GM19238 (cell line): ENCODE measurements around the gene DEGS2.
"Not testable (repeated sequence)": the region's sequence is repeated elsewhere in the genome, so short reads cannot be mapped to it uniquely, and the experiment has no call there.

Experiments used
- DNase-seq: peaks from one replicate; pipeline ENCODE4 v3.0.0; 2011; ENCODE audit warnings: low spot score; ENCODE audit not compliant: insufficient read length

Gene DEGS2

DNA sequence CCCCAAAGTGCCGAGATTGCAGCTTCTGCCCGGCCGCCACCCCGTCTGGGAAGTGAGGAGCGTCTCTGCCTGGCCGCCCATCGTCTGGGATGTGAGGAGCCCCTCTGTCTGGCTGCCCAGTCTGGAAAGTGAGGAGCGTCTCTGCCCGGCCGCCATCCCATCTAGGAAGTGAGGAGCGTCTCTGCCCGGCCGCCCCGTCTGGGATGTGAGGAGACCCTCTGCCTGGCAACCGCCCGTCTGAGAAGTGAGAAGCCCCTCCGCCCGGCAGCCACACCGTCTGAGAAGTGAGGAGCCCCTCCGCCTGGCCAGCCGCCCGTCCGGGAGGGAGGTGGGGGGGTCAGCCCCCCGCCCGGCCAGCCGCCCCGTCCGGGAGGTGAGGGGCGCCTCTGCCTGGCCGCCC, 21.2 kb upstream of the DEGS2 start:
- DNase-seq = not testable (repeated sequence)

DNA sequence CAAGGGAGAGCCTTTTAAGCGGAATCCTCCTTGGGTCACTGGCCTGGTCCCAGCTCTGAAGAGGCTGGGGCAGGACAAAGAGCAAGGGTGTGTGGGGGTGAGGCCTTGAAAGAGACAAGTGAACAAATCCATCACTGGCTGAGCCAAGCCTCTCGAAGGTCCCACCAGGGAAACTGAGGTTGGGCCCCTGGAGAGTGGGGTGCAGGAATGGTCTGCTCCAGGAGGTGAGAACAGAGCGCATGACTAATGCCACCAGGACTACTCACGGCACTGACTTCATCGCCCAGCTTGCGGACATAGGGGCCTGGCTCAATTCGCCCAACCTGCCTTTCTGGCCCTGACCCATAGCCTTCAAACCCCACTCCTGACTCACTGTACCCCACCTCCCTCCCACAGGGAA, 19.2 kb upstream of the DEGS2 start:
- DNase-seq = no peak

DNA sequence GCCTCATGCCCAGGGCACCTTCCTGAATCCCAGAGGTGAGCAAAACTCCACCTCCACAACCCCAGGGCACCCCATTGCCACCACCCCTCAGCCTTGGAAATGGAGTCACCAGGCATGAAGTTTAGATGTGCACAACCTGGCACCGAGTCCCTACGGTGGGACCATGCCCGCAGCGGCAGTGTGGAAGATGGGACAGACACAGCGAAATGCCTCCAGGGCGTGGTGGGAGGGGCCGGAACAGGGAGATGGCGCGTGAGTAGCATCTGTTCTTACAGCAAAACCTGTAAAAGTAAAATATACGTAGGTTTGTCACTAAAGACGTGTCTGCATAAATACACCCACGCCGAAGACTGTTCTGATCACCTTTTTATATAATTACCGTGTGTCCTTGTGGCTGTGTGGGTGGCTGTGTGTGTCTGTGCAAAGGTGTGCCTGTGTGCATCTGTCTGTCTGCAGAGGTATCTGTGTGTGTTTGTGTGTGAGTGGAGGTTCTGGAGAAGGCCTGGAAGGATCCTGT, 17.4 kb upstream of the DEGS2 start:
- DNase-seq = no peak

DNA sequence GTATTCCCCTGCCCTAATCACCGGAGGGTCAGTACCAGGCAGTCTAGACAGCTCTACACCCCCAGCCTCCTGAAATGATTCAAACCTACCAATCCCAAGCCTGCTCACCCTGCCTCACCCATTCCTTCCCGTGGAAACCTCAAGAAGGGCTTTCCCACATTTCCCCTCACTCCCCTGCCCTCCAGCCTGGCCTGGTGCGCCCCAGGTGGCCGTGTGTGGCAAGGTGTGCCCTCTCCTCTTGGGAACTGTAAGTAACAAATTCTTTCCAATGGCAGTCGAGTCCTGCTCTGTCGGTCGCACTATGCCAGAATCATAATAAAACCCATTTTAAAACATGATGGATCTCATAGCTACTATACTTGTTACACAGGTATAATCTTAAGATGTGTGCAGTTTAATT, 13.9 kb upstream of the DEGS2 start:
- no peak for DNase-seq

DNA sequence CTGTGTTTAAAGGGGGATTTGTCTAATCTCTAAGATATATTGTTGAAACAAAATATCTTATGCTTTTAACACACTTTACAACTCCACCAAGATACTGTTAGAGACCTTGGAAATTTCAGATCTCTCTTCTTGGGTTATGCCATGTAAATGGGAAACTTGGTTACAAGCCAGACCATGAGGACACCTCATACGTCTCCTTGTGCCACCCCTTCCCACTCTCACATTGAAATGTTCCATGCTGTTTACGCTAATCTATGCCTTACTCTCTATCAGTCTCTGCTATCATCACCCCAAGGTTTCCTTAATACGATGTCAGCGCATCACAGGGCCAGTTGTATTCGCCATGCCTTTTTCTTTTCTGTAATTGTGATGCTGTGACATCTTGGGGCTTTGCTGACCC, 13.4 kb upstream of the DEGS2 start:
- no peak for DNase-seq

DNA sequence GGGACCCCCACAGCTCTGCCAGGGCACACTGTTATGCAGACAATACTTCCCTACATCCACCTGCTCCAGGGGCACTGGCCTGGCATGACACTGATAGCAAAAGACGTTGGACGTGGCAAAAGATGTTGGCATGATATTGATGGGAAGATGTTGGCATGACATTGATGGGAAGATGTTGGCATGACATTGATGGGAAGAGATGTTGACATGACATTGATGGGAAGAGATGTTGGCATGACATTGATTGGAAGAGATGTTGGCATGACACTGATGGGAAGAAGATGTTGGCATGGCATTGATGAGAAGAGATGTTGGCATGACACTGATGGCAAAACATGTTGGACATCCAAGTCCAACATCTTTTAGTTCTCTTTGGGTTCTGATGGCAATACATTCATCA, 11.4 kb upstream of the DEGS2 start:
- no peak for DNase-seq

DNA sequence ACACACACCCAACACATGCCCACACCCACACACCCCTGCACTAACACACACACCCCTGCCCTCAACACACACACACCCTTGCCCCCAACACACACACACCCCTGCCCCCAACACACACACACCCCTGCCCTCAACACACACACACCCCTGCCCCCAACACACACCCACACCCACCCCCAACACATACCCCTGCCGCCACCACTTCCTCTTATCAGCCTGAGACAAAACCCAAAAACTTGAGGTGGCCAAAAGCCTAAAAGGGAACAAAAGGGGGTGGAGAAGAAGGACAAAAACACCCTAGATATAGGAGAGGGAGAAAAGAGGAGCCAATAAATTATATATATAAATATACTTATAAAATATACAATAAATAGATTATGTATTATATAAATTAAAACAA, 9.1 kb upstream of the DEGS2 start:
- no peak for DNase-seq

DNA sequence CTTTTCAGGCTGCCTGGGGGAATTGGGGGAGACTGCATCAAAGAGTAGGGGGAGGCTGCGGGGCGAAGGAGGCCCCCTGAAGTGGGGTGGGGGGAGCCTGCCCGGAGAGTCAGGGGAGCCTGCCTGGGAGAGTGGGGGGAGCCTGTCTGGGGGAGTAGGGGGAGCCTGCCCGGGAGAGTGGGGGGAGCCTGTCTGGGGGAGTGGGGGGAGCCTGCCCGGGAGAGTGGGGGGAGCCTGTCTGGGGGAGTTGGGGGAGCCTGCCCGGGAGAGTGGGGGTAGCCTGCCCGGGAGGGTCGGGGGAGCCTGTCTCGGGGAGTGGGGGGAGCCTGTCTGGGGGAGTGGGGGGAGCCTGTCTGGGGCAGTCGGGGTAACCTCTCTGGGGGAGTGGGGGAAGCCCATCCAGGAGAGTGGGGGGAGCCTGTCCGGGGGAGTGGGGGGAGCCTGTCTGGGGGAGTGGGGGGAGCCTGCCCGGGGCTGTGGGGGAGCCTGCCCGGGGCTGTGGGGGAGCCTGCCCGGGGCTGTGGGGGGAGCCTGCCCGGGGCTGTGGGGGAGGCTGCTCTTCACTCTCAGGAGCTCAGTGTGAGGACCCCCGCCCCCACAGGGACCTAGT, 6.5 kb upstream of the DEGS2 start:
- no peak for DNase-seq

DNA sequence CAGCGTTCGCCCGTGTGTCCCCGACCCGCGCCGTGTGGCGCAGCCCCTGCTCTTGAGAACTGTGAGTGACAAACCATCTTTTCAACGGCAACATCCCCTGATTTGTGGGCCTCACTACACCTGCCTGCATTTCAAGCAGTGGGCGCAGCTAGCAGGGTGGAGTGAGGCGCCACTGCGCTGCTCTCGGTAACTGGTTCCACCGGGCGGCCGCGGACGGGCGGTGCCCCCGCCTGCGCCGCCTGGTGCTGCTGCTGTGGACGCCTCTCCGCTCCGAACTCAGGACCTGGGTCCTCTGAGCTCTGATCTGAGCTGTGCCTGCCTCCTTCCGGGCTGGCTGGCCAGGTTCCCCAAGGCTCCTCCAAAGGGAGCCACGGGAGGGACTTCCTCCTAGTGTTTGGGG, 5.9 kb upstream of the DEGS2 start:
- DNase-seq = no peak

DNA sequence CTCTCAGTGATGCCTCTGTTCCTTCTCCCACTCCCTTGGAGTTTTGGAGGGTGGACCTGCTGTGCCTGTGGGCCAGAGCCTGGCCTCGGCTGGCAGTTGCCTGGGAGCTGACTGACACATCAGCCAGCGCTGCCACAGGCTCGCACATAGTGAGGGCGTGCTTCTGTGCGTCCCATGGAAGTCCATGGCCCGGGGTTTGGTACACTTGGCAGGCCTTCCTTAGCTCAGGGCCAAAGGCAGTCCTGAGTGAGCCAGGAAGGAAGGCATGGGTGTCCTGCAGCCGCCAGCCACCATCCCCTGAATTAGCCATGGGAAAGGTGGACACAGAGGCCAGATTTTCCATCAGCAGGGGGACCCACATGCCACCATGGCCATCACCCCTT, 1.1 kb upstream of the DEGS2 start:
- no peak for DNase-seq

DNA sequence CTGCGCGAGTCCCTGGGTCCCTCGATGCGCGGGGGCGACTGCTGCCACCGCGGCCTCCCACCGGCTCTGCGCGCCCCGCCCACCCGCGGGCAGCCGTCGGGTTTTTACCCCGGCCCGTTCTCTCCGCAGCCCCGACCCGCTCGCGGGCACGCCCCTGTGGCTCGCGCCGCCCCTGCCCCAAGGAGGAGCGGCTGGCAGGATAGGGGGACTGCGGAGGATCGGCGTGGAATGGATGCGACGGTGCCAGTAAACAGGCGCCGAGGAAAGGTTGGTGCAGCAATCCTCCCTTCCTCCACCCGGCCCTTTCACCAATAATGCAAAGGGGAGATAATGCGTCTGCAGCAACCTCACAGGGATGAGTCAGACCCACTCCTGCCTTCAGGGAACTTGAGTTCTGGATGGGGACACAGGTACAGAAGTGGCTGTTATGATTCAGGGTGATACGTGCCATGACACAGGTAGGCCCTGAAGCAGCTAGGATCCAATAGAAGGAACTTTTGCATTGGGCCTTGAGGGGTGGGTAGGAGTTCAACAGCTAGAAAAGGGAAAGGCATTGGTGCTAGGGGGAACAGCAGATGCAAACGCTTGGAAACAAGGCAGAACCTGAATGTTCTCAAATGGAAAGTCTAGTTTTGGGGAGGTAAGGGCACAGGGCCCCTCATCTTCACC, 554 bp upstream of the DEGS2 start:
- no peak for DNase-seq

DNA sequence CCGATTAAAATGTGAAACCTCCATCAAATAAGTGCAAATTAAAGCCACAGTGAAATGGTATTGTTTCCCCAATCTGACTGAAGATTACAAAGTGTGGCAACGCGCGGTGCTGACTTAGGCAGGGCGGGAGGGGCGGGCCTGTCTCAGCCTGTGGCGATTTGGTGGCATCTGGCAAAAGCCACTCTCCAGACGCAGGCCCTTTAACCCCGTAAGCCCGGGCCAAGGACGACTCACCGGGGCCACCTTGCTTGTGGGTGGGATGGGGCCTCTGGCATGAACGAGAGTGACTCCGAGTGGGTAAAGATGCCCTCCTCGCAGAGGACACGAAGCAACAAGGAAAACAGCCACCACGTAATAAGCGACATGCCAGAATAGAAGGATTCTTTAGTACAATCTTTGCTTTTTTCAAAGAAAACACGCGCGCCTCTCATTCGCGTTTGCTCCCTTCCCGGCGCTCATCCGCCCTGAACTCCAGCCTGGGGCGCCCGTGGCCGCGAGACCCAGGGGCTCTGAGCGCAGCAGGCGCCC, 815 bp downstream of the DEGS2 start:
- no peak for DNase-seq

DNA sequence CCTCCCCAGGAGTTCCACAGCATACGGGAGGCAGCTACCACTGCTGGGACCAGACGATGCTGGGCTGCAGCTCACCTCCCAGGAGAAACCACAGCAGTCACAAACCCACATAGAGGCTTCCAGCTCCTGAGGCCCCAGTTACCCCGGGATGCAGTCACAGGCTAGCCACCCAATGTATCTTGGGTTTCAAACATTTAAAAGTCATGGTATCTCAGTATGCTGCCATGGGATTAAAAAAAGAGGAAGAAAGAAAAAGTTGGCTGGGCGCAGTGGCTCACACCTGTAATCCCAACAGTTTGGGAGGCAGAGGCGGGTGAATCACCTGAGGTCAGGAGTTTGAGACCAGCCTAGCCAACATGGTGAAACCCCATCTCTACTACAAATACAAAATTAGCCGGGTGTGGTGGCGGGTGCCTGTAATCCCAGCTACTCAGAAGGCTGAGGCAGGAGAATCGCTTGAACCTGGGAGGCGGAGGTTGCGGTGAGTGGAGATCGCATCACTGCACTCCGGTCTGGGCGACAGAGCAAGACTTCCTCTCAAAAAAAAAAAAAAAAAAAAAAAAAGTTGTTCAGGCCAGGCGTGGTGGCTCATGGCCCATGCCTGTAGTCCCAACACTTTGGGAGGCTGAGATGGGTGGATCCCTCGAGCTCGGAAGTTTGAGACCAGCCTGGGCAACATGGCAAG, 1.8 kb downstream of the DEGS2 start:
- not testable (repeated sequence) for DNase-seq

DNA sequence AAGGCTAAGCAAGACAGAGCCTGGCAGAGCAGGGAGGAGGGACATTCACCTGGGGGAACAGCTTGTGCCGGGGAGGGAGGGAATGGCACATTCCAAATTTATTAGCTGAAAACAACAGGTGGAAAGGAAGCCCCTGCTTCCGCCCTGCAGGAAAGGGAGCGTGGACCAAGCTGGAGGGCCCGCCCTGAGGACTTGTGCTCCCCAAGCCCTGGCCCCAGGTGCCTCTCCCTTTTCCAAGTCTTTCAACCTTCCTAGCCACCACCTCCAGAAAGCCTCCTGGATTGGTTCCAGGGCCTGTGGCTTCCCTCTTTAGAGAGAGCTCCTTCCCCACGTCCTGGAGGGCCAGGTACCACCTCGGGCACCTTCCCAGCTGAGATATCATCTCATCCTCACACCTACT, 2.7 kb downstream of the DEGS2 start:
- no peak for DNase-seq

DNA sequence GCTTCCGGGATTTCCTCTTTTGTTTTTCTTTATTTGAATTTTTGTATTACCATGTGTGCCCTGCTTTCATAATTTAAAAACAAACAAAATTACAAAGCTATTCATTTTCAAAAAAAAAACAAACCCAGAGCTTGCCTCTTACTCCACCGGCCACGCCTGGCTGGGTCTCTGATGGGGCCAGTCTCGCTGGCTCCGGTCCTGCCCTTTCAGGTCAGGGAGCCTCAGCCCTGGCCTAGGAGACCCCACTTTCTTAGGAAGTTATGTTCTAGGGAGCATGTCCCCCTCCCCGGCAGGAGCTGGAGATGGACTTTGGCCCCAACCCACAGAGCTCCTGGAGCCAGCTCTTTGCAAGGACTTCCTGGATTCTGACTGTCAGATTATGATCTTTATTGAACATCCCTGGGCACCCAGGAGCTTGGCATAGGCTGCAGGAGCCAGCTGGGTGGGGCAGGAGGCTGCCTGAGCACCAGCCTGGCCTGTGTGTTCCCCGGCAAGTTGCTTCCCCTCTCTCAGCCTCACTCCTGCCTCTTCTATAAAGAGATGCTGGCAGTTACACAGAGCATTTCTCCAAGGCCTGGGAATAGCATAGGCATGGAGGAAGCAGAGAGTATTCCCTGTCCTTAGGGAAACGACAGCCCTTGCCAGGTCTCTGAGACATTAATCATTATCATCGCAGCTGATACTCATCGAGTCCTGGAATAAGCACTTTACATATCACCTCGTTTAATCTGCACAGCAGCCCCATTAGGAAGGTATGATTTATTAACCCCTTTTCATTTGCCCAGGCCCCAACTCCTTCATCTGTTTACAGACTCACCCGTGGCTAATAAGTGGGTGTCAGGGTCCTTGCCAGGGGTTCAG, 3.5 kb downstream of the DEGS2 start:
- DNase-seq = no peak

DNA sequence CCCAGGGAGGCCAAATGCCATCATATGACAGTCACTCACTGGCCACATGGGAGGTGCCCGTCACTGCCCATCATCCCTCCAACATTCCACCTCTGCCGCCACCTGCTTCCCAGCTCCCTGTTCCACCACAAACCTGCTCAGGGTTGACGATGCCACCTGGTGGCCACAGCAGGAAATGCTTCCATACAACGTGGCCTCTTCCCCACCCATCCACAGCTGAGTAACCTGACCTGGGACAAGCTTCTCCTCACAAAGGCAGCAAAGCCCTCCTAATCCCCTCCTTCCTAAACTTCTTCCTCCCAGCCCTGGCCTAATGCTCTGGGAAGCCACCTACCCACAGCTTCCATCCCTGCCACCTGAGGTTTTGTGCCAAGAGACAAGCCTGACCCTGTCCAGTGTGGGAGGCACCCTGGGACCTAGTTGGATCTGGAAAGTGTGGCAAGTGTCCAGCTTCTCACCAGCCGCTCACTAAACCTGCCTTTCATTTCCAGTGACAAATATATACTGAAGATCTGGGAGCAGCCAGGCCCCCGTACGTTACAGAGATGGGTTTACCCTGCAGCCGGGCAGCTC, 4.3 kb downstream of the DEGS2 start:
- DNase-seq = no peak

DNA sequence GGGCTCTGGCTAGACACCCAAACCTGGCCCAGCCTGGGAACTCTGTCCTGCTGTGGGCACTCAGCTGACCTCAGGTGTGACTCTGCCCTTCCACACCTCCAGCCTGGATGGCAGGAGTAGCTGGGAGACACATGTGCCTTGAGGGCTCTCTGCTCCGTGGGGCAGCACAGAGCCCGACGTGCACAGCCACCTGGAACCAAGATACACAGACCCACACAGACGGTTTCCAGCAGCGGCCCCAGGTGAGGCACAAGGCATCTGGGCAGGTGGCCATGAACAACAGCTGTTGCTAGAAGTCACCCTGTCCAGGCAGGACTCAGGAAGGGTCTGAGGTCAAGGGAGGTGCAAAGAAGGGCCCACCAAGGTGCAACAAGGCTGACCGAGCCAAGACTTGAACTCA, 5.9 kb downstream of the DEGS2 start:
- no peak for DNase-seq

DNA sequence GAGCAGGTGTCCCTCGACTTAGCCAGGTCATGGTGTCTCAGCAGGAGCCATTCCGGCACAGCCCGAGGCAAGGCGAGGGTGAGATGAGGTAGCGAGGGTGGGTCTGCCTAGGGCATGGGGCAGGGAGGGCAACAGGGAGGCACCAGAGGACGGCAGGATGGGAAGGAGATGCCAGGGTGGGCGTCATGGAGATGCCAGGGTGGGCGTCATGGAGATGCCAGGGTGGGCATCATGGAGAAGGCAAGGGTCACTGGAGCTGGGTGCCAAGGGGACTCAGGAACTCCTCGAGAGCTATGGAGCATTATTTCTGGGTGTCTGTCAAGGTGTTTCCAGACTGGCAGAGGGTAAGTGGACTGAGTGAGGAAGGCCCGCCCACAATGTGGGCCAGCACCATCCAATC, 7.4 kb downstream of the DEGS2 start:
- no peak for DNase-seq

DNA sequence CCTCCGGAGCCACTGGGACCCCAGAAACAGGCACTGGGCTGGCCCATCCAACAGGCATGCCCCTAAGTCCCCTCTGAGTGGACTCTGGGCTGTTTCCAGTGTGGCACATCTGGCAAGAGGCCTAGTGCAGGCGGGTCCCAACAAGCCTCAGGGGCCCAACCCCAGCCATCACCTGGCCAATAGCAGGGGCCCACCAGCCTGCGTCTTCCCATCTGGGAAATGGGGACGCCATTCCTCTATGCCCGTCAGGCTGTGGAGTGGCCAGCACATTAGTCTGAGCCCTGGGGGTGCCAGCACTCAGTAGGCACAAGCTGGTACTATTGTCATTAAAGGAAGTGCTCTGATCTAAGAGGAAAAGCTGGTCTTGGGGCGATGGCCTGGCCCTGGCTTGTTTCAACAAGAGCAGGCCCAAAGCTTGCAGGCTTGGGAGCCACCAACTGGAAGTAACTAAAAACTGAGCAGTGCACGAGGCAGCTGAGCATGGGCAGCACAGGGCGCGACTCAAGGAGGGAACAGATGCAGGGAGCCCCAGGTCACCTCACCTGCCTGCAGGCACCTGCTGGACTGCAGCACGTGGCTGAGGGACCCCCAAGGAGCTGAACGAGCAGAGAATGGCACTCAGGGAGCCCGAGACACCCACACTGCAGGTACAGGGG, 8.4 kb downstream of the DEGS2 start:
- DNase-seq = no peak

DNA sequence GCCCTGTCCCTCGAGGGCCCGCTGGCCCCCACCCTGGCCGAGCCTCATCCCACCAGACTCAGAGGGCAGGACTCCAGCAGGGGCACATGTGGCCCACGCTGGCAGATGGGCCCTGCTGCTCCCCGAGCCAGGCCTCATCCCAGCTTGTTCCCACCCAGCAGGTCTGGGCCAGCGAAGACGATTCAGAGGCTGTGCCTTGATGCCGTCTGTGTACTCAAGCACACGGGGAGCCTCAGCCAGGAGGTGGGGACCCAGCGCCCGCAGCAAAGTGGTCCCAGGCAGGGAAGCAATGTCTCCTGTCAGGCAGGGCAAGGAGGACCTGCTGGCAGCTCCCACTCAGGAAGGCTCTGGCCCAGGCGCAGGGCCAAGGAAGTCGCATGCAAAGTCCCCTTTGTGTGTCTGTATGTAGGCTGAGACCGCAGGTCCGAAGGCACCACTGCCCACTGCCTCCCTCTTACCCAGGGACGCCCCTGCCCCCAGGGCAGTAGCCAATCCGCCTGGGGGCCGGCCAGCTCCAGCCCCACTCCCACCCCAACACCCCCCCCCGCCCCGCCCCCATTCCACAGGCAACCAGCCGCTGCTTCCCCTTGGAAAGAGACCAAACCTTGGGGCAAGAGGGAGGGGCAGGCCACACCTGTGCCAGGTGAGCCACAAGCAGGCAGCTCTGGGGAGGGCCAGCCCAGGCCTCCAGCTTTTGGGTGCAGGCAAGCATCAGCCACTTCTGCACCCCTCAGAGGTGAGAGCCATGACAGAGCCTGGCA, 9.4 kb downstream of the DEGS2 start:
- DNase-seq = no peak
